OCI-LY1 (cell line): ENCODE measurements around the gene WDR6.

Experiments
- H2AFZ ChIP-seq: fragments of 200-600 bp; sonication (generic), shearing (Covaris generic); 2 replicates; pipeline ENCODE4 v1.6.0; 2014; ENCODE audit warnings: antibody characterized with exemption, mild to moderate bottlenecking, low read length
- H3F3A ChIP-seq: fragments of 200-600 bp; sonication (generic), shearing (Covaris generic); 2 replicates; pipeline ENCODE4 v1.6.0; 2014; ENCODE audit warnings: mild to moderate bottlenecking, antibody characterized with exemption, low read length, moderate library complexity; ENCODE audit not compliant: insufficient read depth
- H3K27ac ChIP-seq: fragments of 200-600 bp; sonication (generic); 2 replicates; pipeline ENCODE4 v1.5.1; 2014; ENCODE audit warnings: low read length, mixed run types, mild to moderate bottlenecking, low read depth; ENCODE audit not compliant: poor library complexity, severe bottlenecking
- H3K27me3 ChIP-seq: fragments of 200-600 bp; sonication (generic); 2 replicates; pipeline ENCODE4 v1.6.0; 2014; ENCODE audit warnings: antibody characterized with exemption, mild to moderate bottlenecking, low read length, moderate library complexity; ENCODE audit not compliant: insufficient read depth
- H3K36me3 ChIP-seq: fragments of 200-600 bp; sonication (generic); 2 replicates; pipeline ENCODE4 v1.6.1; 2014; ENCODE audit warnings: mild to moderate bottlenecking, antibody characterized with exemption, low read length, moderate library complexity, mixed read lengths; ENCODE audit not compliant: insufficient read depth
- H3K4me1 ChIP-seq: fragments of 200-600 bp; sonication (generic); 2 replicates; pipeline ENCODE4 v1.5.1; 2014; ENCODE audit warnings: mild to moderate bottlenecking, low read length, moderate library complexity; ENCODE audit not compliant: insufficient read depth, severe bottlenecking
- H3K4me2 ChIP-seq: fragments of 200-600 bp; sonication (generic), shearing (Covaris generic); 2 replicates; pipeline ENCODE4 v1.6.1; 2014; ENCODE audit warnings: low read length
- H3K4me3 ChIP-seq: fragments of 200-600 bp; sonication (generic); 2 replicates; pipeline ENCODE4 v1.5.1; 2014; ENCODE audit warnings: low read length, low read depth, mild to moderate bottlenecking, mixed read lengths; ENCODE audit not compliant: poor library complexity, severe bottlenecking
- H3K79me2 ChIP-seq: fragments of 200-600 bp; shearing (Covaris generic); 2 replicates; pipeline ENCODE4 v1.6.1; 2016; ENCODE audit warnings: mixed run types, low read length, mixed read lengths; ENCODE audit not compliant: insufficient read depth
- H3K9ac ChIP-seq: fragments of 200-600 bp; sonication (generic), shearing (Covaris generic); 2 replicates; pipeline ENCODE4 v1.6.1; 2014; ENCODE audit warnings: mild to moderate bottlenecking, low read length, mixed read lengths
- H3K9me2 ChIP-seq: fragments of 200-600 bp; sonication (generic), shearing (Covaris generic); 2 replicates; pipeline ENCODE4 v1.6.1; 2014; ENCODE audit warnings: low read depth, mild to moderate bottlenecking, low read length, mixed read lengths
- H3K9me3 ChIP-seq: fragments of 200-600 bp; shearing (Covaris generic); 2 replicates; pipeline ENCODE4 v1.6.1; 2014; ENCODE audit warnings: low read length, mixed read lengths
- H4K20me1 ChIP-seq: fragments of 200-600 bp; sonication (generic), shearing (Covaris generic); 2 replicates; pipeline ENCODE4 v1.6.0; 2016; ENCODE audit warnings: mild to moderate bottlenecking, low read length; ENCODE audit not compliant: insufficient read depth
- EZH2 ChIP-seq: fragments of 200-600 bp; sonication (generic), shearing (Covaris generic); IDR thresholded peaks from 2 replicates; pipeline ENCODE4 v1.8.0; 2017; ENCODE audit warnings: borderline replicate concordance, mixed run types, mild to moderate bottlenecking, antibody characterized with exemption, low read length, moderate library complexity, mixed read lengths
- TF ChIP-seq, protein P1 (sequence below): fragments of 200-600 bp; sonication (generic), shearing (Covaris generic); IDR thresholded peaks from 2 replicates; pipeline ENCODE4 v1.5.1; 2017; ENCODE audit warnings: mild to moderate bottlenecking, antibody characterized with exemption, low read length, moderate library complexity, mixed read lengths

WDR6 gene

GRCh38 chr3:48966876-48967361 lies 40.3 kb upstream of the WDR6 start:
- Histone ChIP-seq H3K9me3 (no peaks in the 10 kb centered on the region), H3K79me2 (no peaks in the 10 kb centered on the region), H3K27me3 (no peaks in the 10 kb centered on the region), H3F3A (no peaks in the 10 kb centered on the region), H3K4me3 (no peak overlapping the region), H3K4me2 (no peak overlapping the region), H3K9me2 (no peaks in the 10 kb centered on the region), H3K36me3 (peaks cover 88% of the 10 kb centered on the region), H3K4me1 (no peaks in the 10 kb centered on the region), H3K27ac (no peak overlapping the region), H2AFZ (no peak overlapping the region), H3K9ac (no peak overlapping the region), H4K20me1 (no peaks in the 10 kb centered on the region)
- TF ChIP-seq, protein P1, sequence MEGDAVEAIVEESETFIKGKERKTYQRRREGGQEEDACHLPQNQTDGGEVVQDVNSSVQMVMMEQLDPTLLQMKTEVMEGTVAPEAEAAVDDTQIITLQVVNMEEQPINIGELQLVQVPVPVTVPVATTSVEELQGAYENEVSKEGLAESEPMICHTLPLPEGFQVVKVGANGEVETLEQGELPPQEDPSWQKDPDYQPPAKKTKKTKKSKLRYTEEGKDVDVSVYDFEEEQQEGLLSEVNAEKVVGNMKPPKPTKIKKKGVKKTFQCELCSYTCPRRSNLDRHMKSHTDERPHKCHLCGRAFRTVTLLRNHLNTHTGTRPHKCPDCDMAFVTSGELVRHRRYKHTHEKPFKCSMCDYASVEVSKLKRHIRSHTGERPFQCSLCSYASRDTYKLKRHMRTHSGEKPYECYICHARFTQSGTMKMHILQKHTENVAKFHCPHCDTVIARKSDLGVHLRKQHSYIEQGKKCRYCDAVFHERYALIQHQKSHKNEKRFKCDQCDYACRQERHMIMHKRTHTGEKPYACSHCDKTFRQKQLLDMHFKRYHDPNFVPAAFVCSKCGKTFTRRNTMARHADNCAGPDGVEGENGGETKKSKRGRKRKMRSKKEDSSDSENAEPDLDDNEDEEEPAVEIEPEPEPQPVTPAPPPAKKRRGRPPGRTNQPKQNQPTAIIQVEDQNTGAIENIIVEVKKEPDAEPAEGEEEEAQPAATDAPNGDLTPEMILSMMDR: no peak
- no peak for TF ChIP-seq EZH2

DNA sequence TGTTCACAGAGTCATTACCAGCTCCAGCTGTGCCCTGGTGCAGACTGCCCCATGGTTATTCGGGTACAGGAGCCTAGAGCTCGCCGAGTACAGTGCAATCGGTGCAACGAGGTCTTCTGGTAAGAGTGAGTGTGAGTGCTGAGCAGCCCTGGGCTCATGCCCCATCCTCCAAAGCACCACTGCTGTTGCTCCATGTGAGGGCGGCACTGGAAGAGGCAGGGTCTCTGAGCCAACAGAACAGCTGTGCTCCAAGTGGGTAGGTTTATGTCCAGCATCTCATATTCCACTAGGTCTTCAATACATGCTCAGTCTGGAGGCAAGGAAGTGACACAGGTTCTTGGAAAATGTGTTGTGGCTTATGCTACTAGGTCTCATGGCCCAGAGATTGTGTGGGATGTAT lies 36.6 kb upstream of the WDR6 start:
- Histone ChIP-seq H3K9ac (no peak overlapping the region), H4K20me1 (no peaks in the 10 kb centered on the region), H3F3A (no peaks in the 10 kb centered on the region), H3K27me3 (no peaks in the 10 kb centered on the region), H3K9me3 (no peaks in the 10 kb centered on the region), H2AFZ (no peak overlapping the region), H3K4me2 (no peak overlapping the region), H3K4me3 (no peak overlapping the region), H3K36me3 (peaks cover 93% of the 10 kb centered on the region), H3K79me2 (no peaks in the 10 kb centered on the region), H3K27ac (no peak overlapping the region), H3K9me2 (no peaks in the 10 kb centered on the region), H3K4me1 (no peaks in the 10 kb centered on the region)
- TF ChIP-seq, protein P1: no peak
- no peak for TF ChIP-seq EZH2

- H2AFZ ChIP-seq: no peak overlapping the region
- H3K9me3 ChIP-seq: no peaks in the 10 kb centered on the region
- no peaks in the 10 kb centered on the region for H4K20me1 ChIP-seq
- peaks cover 87% of the 10 kb centered on the region for H3K36me3 ChIP-seq
- no peak overlapping the region for H3K4me2 ChIP-seq
- H3K27me3 ChIP-seq: no peaks in the 10 kb centered on the region
- no peaks in the 10 kb centered on the region for H3K4me1 ChIP-seq
- TF ChIP-seq, protein P1: no peak
- no peak for TF ChIP-seq EZH2
- no peak overlapping the region for H3K9ac ChIP-seq
- no peaks in the 10 kb centered on the region for H3F3A ChIP-seq
- H3K9me2 ChIP-seq: no peaks in the 10 kb centered on the region
- no peak overlapping the region for H3K27ac ChIP-seq
- H3K79me2 ChIP-seq: no peaks in the 10 kb centered on the region
- H3K4me3 ChIP-seq: no peak overlapping the region
These were observed 32.9 kb upstream of the WDR6 start for GRCh38 chr3:48974076-48974864.
